Stimulated activated CD4-positive, alpha-beta T cell treated with anti-CD3 and anti-CD28 coated beads, TNF-alpha, amount 100 ng/mL, for 1 hour (primary cell): ENCODE measurements around the gene URB2.
"Not testable (repeated sequence)": the region's sequence is repeated elsewhere in the genome, so short reads cannot be mapped to it uniquely, and the experiment has no call there.

ENCODE experiments used
- DNase-seq, 3 donors: peaks; one replicate each; pipeline ENCODE4 v3.0.0-alpha.2; 2020; ENCODE audit warnings: low read depth in 3 of 3, low spot score in 1 of 3

Gene URB2

DNA sequence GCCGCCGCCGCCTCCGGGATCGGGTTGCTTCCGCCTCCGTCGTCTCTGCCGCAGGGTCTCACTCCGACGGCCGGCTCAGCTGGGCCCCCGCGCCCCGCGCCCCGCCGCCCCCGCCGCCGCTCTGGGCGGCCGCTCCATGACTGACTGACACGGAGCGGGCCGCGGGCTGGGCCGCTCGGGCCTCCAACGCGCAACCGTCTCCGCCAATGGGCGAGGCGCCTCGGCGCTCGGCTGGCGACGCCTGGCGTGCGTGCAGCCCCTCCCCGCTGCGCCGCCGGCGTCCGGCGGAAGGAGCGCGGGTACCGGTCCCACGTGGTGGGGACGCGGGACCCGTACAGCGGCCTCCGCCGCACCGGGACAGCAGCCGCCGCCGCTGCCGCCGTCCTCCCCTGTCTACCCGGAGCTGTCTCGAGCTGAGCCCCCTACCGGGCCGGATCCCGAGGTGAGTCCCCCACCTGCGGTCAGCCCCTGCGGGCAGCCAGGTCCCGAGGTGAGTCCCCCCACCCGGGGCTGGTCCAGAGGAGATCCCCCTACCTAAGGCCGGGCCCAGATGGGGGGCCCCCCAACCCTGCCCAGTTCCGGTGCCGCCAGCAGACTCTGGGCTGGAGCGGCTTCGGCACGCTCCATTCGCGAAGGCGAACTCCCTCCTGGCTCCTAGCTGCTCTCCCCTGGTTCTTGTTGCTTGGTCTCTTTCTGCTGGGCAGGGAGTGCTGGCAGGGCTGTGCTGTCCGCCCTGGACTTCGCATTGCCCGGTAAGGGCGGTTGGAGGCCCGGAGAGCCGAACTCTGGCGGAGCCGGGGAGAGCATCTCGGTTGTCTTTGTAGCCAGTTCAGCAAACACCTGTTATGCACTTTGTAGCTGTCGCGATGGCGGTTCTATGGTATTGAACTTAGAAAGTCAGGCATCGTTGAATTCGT, at the start of gene URB2, which contains the start of gene TAF5L:
URB2 (plus strand) TSS at position 333 of the 917 bp plus-strand sequence. CDS start 1,387 bp downstream, outside the sequence.
TAF5L (minus strand) TSS at position 208 of the 917 bp plus-strand sequence. CDS start 11,640 bp downstream, outside the sequence.
- DNase-seq = peak; percentile 48 to 76 (median 65)

DNA sequence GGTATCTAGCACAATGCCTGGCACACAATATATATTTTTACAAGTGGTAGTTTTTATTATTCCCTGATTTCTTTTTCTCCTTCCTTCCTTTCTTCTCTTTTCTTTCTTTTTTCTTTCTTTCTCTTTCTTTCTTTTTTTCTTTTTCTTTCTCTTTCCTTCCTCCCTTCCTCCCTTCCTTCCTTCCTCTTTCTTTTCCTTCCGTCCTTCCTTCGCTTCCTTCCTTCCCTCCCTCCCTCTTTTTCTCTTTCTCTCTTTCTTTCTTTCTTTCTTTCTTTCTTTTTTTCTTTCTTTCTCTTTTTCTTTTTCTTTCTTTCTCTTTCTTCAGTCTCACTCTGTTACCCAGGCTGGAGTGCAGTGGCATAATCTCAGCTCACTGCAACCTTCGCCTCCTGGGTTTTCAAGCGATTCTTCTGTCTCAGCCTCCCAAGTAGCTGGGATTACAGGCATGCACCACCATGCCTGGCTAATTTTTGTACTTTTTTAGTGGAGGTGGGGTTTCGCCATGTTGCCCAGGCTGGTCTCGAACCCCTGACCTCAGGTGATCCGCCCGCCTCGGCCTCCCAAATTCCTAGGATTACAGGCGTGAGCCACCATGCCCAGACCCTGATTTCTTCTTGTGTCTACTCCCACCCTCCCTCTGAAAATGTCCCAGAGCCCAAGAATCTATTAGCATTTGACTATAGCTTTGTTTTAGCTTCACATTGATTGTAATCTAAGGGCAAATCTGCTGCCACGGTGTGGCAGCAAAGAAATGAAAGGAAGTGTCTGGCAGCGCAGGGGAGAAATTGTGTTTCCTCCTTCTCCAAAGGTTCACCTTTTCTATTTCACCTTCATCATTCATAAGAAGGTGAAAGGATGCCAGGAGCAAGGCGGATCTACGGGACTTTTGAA, 47.6 kb upstream of the URB2 start:
- DNase-seq = no peak

DNA sequence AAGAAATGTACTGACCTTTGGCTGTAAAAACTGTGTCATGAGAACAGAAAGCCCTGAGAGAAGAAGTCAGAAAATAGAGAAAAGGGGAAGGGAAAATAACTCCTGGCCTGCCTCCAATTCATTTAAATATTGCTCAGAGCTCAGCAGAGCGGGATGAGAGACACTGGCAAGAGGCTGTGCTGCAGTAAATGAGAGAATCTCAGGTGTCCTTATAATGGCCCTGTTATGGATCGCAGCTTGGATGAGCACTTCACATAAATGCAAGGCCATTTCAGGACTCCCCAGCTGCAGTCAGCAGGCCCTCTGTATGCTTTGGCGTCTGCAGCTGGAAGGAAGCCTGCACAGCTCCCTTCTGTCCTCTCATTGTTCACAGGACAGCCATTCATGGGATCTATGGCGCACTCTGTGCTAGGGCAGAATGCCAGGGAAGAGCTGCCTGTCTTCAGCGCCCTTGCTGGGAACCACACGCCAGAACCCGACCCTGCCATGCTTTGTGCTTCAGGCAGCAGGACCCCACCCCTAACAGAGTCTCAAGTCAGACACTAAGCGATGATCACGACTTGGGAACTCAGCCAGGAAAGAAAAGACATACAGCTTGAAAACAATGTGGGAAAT, 46.9 kb upstream of the URB2 start:
- no peak for DNase-seq

DNA sequence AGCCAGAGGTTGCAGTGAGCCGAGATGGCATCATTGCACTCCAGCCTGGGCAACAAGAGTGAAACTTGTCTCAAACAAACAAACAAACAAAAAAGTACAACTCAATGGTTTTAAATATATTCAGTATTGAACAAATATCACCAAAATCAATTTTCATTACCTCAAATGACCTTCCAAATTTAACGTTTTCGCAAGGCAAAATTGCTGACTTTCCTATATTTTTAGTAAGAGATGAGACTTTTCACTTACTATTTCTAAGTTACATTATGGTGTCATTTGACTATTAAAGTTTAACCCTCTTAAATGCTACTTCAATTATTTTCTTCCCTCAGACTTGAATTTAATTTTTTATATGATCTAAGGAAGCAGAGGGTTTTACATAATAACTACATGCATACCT, 44.6 kb upstream of the URB2 start:
- no peak for DNase-seq

DNA sequence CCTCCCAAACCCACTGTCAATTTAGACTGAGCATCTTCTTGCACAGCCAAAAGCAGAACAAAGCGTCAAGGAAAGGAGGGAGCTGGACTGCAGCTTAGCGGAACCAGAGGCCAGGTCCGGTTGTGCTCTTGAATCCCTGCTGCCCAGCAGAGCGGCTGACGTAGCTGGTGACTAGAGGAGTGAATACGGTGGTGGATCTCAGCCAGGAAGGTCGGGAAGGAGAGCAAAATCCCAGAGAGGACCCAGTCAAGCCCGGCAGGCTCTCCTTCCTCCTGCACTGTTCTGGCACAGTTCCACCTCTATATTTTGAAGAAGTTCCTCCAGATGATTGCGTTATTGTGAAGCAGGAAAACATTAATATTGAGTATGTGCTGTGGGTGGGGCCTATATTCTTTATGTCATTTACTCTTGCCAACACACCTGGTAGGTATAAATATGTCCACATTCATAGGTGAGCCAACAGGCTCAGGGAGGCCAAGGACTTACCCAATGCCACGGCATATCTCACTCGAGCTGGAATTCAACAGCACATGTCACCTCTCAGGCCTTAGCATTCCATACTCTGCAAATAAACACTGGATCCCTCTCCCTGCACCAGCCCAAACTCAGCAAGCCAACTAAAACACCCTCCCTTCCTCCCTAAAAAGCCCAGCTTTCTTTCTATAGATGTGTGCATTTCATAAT, 43.9 kb upstream of the URB2 start:
- no peak for DNase-seq

DNA sequence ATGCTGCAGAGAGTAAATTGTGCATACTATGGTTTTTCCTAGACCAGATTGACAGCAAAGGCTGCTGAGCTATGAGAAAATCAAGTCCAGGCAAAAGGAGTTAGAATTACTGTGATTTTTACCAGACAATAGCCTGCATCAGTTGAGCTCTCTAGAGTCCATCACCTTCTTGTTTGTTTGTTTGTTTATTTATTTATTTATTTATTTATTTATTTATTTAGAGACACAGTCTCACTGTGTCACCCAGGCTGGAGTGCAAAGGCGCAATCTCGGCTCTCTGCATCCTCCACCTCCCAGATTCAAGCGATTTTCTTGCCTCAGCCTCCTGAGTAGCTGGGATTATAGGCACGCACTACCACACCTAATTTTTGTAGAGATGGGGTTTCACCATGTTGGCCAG, 43.3 kb upstream of the URB2 start:
- DNase-seq = no peak

DNA sequence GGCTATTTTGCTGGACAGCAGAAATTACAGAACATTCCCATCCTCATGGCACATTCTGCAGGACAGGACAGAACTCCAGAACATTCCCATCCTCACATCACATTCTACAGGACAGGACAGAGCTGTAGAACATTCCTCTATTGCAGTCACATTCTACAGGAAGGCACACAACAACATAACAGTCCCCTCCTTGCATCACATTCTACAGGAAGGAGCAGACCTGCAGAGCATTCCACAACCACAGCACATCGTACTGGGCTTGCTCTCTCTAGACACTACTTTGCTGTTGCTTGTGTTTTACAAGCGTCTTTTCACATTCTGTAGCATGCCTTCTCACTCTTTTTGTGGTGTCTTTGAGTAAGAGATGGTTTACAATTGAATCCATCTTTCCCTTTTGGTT, 40.7 kb upstream of the URB2 start:
- no peak for DNase-seq

DNA sequence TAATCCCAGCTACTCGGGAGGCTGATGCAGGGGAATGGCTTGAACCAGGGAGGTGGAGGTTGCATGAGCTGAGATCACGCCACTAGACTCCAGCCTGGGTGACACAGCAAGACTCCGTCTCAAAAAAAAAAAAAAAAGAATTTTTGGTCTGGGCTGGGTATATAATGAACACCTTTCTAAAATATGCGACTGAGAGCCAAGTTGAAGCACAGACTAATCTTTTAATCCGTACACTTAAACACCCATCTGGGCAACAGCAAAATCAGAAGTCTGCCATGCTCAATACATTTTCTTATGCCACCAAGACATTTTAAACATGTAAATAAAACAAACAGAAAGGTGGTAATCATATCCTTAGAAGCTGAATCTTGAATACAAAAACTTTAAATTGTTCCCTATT, 35.9 kb upstream of the URB2 start:
- DNase-seq = no peak

DNA sequence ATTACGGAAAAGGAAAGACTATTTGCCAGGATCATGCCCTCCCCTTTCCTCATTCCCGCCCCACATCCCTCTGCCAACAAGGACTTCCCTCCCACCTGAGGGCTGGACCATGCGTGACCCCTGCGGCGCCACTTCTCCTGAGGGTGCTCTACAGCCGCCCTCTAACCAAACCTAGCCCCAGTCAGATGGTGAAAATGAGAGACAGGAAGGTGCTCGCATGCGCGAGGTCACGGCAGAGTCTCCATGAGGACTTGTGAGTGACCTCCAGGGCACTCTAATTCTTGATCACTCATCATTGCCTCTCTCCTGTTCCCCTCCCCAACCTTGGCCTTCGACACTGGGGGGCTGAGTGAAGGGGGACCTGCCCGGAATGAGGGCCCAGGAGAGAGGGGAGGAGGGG, 32.2 kb upstream of the URB2 start:
- DNase-seq = no peak

DNA sequence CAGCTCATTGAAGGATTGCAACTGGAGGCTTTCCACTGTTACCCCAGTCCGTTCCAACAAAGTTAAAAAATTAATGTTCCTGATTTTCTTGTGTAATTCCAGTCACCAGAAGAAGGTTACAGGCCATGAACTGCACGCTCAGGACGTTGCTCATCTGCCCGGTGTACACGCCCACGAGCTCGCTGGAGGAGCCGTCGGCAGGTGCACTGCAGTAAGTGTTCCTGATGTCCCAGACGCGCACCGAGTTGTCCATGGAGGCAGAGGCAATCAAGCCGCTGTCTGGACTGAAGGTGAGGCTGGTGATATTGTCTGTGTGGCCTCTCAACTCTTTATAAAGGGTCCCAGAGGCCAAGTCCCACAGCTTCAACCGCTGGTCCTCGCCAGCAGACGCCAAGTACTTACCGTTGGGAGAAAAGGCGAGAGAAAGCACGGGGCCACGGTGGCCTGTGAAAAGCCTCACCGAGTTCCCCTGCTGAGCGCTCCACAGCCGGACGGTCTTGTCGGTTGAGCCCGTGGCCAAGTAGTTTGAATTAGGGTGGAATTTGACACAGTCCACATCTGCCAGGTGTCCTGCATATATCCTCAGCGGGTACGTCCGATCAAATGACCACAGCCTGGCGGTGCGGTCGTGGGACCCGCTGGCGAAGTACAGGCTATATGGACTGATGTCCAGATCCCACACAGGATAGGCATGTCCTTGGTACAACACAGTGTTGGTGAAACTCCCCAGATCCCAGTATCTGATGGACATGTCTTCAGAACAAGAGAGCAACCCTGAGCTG, 31.6 kb upstream of the URB2 start:
- DNase-seq = no peak

DNA sequence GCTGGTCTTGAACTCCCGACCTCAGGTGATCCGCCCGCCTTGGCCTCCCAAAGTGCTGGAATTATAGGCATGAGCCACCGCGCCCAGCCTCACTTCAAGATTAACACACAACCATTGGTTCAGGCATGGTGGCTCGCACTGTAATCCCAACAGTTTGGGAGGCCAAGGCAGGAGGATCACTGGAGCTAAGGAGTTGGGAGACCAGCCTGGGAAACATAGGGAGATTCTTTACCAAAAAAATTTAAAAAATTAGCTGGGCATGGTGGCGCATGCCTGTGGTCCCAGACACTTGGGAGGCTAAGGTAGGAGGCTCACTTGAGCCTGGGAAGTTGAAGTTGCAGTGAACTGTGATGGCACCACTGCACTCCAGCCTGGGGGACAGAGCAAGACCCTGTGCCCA, 30.2 kb upstream of the URB2 start:
- DNase-seq = not testable (repeated sequence)

DNA sequence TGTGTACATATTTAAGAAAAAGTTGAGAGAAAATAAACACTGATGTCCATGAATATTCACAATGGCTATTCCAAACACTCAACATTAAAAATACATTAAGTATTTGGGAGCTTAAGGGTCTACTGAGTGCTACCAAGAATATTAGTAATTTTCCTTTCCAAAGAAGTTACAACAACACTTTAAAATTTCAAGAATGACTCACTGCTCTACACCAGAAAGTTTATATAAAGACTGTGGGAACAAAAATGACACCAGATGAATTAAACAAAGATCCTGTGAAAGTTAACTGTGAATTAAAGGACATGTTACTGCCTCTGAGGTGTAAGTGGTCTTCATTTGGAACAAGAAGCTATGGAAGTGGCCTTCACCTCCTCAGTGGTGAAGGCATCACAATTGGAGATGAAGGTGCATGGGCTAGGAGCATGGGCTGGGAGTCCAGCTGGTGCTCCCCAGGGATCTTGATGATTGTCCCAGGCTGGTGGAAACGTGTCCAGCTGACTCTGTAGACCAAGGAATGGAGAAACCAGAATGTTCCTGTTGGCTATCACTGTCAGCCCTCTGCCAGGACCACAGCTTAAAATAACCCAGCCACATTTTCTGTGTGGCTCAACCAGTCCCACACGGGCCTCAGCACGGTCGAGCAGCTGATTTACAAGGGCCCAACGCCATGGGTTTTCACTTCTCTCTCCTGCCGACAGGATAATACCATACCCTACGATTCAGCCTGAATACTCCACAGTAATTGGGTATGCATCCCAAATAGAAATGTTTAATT, 28.9 kb upstream of the URB2 start:
- no peak for DNase-seq

DNA sequence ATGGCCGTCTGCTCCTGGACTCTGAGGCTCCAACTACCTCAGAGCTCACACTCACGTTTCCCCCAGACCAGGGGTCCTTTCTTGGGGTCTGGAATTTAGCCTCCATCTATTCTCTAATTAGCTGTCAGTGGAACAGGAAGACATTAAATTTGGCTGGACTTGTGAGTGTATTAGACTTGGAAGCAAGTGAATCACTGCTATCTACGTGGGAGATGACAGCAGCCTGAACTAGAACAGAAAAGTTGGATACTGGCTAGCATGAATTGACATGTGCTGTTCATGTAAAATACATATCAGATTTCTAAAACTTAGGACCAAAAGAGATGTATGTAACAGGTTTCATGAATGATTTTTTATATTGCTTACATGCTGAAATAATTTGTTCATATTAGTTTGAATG, 28.2 kb upstream of the URB2 start:
- DNase-seq = no peak

DNA sequence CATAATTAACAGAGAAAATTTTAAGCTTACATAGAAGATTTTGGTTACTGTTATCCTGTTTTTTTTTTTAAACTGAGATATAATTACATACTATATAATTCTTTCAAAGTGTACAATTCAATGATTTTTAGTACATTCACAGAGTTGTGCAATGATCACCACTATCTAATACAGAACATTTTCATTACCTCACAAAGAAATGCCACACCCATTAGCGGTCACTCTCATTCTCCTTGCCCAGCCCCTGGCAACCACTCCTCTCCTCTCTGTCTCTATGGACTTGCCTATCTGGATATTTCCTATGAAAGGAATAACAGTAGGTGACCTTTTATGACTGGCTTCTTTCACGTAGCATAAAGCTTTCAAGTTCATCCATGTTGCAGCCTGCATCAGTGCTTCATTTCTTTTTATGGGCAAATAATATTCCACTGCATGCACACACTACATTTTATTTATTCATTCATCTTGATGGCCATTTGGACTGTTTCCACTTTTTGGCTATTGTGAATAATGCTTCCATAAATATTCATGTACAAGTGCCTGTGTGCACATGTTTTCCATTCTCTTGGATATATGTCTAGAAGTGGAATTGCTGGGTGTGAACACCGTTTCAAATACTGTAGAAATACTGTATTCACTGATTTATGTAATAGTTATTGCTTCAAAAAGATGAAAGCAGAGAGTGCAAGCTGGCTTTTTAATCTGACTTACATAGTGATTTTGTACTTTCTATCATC, 26.7 kb upstream of the URB2 start:
- no peak for DNase-seq

DNA sequence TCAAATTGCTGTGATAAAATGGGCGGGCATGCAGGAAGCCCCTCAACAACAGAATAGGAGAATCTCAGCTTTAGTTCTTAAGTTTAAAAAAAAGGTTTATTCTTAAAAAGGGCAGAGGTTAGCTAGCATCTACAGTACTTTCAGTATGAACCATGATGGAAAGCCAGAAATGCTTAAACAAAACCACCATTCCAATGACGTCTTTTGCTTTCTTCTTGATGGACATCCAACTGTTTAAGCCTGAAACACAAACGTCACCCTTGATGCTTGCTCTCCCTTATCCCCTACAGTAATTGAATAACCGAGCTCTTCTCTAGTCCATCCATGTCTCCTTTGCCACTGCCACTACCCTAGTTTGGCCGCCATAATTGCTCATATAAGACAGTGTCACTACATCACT, 25.8 kb upstream of the URB2 start:
- DNase-seq = no peak

DNA sequence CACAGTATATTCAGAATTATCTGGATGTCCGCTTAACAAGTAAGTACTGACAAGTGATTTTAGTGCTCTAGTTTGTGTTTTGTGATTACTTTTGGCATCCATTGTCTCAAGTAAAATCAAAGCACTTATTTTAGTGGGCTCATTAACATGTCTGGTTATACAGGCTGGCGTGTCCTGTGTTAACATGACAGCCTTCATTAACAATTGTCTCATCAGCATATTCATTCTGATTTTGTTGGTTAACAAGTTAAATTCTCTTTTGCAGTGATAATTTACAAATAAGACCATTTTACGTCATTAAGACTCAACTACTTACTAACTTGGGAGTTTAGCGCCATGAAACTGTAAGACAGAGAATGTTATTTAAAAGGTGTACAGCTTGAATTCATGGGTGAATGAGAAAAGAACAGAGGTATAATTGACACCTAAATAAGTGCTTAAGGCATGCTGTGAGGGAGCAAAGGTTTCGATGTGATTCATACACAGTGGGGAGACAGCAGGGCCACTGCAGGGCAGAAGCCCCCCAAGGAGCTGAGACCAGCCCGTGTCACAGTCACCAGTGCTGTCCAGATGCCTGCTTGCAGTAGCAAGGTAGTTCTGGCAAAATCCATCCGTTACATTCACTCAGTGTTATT, 22.6 kb upstream of the URB2 start:
- no peak for DNase-seq

DNA sequence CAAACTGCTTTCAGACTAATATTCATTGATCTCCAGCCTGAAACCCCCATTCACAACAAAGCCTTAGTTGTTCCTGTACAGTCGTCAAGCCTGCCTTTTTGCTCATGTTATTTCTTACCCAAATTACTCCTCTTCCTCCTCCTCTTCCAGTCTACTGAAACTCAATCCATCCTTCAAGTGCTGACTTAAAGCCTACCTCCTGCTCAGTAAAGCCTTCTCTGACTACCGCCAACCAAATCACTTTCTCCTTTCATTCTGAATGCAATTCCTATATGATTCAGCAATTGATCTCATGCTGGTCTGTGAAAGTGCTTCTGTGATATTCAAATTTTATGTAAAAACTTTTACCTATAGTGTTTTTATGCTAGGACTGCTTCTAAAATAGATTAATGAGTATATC, 18.7 kb upstream of the URB2 start:
- no peak for DNase-seq

DNA sequence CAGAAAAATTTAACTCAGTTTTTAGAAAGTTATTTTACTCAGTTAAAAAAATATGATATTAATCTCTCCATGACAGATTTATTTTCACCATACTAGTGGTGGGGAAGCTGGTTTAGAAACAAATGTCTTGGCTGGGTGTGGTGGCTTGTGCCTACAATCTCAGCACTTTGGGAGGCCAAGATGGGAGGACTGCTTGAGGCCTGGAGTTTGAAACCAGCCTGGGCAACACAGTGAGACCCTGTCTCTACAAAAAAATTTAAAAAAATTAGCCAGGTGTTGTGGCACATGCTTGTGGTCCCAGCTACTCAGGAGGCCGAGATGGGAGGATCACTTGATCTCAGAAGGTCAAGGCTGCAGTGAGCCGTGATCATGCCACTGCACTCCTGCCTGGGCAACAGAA, 17.5 kb upstream of the URB2 start:
- DNase-seq = no peak
